ENCODE data around the gene CASZ1. TPM values are rescaled to one million over a fixed set of nuclear protein-coding genes. Genes with fewer than 3 reads are reported as not detected.

CASZ1 gene
- total RNA-seq, 2 donors from 2014 or later: 90.9 to 96.9 TPM

DNA sequence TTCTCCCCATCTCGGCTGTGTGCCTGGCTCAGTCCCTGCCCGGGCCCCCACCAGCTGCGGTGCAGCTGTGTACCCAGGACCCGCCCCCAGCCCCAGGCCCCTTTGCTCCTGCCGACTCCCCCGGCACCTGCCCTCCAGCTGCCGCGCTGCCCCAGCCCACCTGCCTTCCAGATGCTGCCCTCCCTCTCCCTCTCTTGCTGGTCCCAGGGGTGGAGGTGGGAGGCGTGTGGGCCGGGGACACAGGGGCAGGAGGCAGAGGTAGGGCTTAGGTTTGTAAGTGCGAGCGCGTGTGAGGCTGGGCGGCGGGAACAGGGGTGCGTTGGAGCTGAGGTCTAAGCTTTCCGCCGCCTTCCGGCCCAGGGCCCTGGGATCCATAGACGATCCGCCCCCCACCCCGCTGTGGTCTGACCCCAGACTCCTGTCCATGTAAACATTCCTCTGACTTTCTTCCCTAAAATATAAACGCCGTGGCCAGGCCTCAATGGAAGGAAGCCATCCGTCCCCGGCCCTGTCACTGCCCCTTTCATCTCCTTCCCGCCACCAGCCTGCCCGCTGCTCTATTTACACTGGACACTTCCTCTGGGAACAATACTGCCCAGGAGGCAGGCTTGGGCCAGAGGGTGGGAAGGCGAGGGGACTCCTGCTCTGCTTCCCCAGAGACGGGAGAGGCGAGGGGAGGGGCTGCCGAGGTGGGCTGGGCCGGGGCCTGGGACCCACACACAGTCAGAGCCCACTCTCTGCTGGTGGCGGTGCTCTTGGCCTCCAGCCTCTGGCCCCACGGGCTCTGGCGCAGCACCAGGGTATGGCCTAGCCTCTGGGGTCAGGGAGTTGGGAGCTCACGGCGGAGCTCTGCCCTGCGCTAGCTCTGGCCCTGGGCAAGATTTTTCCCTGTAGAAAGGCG lies 128.3 kb downstream of the CASZ1 start:
- peak overlapping the region; percentile 91 to 96 for H3K27ac ChIP-seq
- H3K9me3 ChIP-seq: no peaks in the 10 kb centered on the region
- H3K27me3 ChIP-seq (replicated peaks; ENCODE audit: insufficient read depth): no peaks in the 10 kb centered on the region
- no peak overlapping the region for H3K4me3 ChIP-seq
- intact Hi-C loops (cut with DNase I): no loop called here
- no peaks in the 10 kb centered on the region for H3K36me3 ChIP-seq
- peaks cover 89% of the 10 kb centered on the region for H3K4me1 ChIP-seq (replicated peaks)
- no peak for DNase-seq (ENCODE audit: low spot score)
- TF ChIP-seq POLR2AphosphoS5 (IDR thresholded peaks at IDR 0.05) (no peak), POLR2A (IDR thresholded peaks at IDR 0.05) (no peak)
- TF ChIP-seq, protein P1, sequence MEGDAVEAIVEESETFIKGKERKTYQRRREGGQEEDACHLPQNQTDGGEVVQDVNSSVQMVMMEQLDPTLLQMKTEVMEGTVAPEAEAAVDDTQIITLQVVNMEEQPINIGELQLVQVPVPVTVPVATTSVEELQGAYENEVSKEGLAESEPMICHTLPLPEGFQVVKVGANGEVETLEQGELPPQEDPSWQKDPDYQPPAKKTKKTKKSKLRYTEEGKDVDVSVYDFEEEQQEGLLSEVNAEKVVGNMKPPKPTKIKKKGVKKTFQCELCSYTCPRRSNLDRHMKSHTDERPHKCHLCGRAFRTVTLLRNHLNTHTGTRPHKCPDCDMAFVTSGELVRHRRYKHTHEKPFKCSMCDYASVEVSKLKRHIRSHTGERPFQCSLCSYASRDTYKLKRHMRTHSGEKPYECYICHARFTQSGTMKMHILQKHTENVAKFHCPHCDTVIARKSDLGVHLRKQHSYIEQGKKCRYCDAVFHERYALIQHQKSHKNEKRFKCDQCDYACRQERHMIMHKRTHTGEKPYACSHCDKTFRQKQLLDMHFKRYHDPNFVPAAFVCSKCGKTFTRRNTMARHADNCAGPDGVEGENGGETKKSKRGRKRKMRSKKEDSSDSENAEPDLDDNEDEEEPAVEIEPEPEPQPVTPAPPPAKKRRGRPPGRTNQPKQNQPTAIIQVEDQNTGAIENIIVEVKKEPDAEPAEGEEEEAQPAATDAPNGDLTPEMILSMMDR (IDR thresholded peaks at IDR 0.05): no peak
- WGBS: 61% methylated on average over 38 of the region's 40 CpGs

DNA sequence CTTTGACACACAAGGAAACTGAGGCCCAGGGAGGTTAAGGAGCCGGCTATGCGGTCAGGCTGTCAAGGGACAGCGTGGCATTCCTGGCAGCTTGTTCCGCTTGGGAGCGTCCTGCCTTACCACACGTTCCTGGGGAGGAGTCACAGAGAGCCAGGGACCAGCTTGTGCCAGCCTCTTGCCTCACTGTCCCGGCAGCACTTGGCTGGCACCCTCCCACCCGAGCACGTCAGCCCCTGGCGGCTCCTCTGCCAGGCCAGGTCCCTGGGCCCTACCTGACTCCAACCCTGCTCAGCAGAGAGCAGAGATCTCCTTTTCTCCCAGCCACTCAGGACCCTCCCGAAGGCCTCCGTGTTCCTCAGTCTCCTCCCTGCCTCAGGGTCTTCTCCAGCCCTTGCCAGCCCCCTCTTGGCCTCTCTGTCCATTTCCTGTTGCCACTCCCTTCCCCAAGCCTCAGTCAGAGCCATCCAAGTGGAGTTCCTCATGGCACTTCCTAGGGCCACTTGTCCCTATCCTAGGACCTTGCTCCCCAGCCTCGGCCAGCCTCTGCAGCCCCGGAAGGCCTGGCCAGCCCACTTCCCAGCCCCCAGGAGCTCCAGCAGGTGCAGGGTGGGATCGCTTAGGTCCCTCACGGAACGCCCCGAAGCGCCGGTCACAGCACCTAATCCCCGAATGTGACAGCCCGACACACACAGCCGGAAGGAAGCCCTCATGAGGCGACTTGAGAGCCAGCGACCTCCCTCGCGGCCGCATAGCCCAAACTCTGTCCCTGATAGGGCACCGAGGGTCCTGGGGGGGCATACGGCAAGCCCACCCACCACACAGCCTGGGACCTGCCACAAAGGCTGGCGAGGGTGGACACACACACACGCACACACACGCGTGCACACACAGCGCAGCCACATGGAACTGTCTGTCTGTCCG lies 130.3 kb downstream of the CASZ1 start:
- Histone ChIP-seq H3K4me1 (replicated peaks) (peaks cover 80% of the 10 kb centered on the region), H3K36me3 (peaks cover 0 to 2% of the 10 kb centered on the region in 2 donors), H3K9me3 (no peaks in the 10 kb centered on the region), H3K27me3 (replicated peaks; ENCODE audit: insufficient read depth) (no peaks in the 10 kb centered on the region), H3K27ac (peak overlapping the region; percentile 91 to 96), H3K4me3 (no peak overlapping the region)
- WGBS: 72% methylated on average over 28 of the region's 36 CpGs
- TF ChIP-seq, protein P1 (IDR thresholded peaks at IDR 0.05): peak in 1 of 4 experiments; percentile 43
- peak; percentile 86 for TF ChIP-seq POLR2AphosphoS5 (IDR thresholded peaks at IDR 0.05)
- no peak for TF ChIP-seq POLR2A (IDR thresholded peaks at IDR 0.05)
- DNase-seq (ENCODE audit: low spot score): peak; percentile 92
- intact Hi-C loops (cut with DNase I): no loop called here

DNA sequence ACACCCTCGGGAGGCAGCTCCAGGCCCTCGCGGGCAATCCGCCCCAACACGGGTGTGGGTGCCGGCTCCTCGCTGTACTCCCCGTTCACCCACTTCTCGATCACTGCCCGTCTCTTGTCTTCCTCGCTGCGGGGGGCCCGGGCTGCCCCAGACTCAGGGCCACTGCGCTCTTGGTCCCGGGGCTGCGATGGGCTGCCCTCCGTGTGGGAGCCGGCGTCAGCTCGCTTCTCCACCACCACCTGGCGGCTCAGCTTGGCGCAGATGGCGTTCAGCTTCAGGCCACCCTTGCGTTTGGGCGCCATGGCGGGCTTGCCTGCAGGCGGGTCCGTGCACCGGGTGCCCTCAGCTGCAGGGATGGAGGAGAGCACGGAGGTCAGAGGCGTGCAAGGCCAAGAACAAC lies 131.2 kb downstream of the CASZ1 start:
- Histone ChIP-seq H3K27me3 (replicated peaks; ENCODE audit: insufficient read depth) (no peaks in the 10 kb centered on the region), H3K4me3 (no peak overlapping the region), H3K9me3 (no peaks in the 10 kb centered on the region), H3K4me1 (replicated peaks) (peaks cover 70% of the 10 kb centered on the region), H3K27ac (peak overlapping the region; percentile 91 to 96), H3K36me3 (peaks cover 0 to 2% of the 10 kb centered on the region in 2 donors)
- DNase-seq (ENCODE audit: low spot score): no peak
- intact Hi-C loops (cut with DNase I): no loop called here
- WGBS: 95% methylated on average over 31 of the region's 31 CpGs
- TF ChIP-seq POLR2A (IDR thresholded peaks at IDR 0.05): no peak
- TF ChIP-seq POLR2AphosphoS5 (IDR thresholded peaks at IDR 0.05): no peak
- TF ChIP-seq, protein P1 (IDR thresholded peaks at IDR 0.05): no peak

DNA sequence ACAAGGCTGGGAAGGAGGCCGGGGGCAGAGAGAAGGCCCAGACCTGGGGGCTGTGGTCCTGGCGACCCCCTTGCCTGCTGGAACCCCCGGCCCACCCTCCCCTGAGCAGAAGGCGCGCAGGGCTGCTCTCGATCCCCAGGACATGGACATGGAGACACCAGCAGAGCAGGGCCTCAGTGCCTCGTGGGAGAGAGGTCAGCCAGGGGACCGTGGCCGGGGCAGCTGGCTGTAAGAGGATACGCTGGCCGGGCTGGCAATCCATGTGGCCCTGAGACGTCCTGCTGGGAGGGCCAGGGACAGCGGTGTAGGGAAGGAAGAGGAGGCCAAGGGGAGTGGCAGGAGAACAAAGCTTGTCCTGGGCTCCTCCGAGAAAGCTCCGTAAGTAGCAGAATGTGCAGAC lies 132.2 kb downstream of the CASZ1 start:
- DNase-seq (ENCODE audit: low spot score): no peak
- Histone ChIP-seq H3K4me1 (replicated peaks) (peaks cover 61% of the 10 kb centered on the region), H3K27ac (peak overlapping the region; percentile 91 to 96), H3K27me3 (replicated peaks; ENCODE audit: insufficient read depth) (no peaks in the 10 kb centered on the region), H3K36me3 (peaks cover 6 to 8% of the 10 kb centered on the region in 2 donors), H3K9me3 (no peaks in the 10 kb centered on the region), H3K4me3 (no peak overlapping the region)
- WGBS: 60% methylated on average over 15 of the region's 15 CpGs
- no peak for TF ChIP-seq POLR2A (IDR thresholded peaks at IDR 0.05)
- TF ChIP-seq POLR2AphosphoS5 (IDR thresholded peaks at IDR 0.05): no peak
- TF ChIP-seq, protein P1 (IDR thresholded peaks at IDR 0.05): no peak
- intact Hi-C loops (cut with DNase I): no loop called here
